Activated naive CD4-positive, alpha-beta T cell treated with anti-CD3 and anti-CD28 coated beads for 36 hours (primary cell): ENCODE measurements around the gene IL17RD. TPM values are rescaled to one million over a fixed set of nuclear protein-coding genes. Genes with fewer than 3 reads are reported as not detected.
"Not testable (repeated sequence)": the region's sequence is repeated elsewhere in the genome, so short reads cannot be mapped to it uniquely, and the experiment has no call there.

Source experiments
- CTCF ChIA-PET: fragments of 350-600 bp; sonication (Branson Sonifier 250); formaldehyde crosslinking; loops from one replicate; lab custom pipeline; 2021; ENCODE audit warnings: antibody characterized with exemption; lab: Charles Lee
- DNase-seq: peaks from one replicate; pipeline ENCODE4 v3.0.0-alpha.2; 2020
- H3K27ac Mint-ChIP-seq: one replicate; pipeline ENCODE4 v1.8.0; 2021; ENCODE audit warnings: mild to moderate bottlenecking, mixed read lengths
- H3K27me3 Mint-ChIP-seq: one replicate; pipeline ENCODE4 v1.8.0; 2021; ENCODE audit warnings: low read depth, mixed read lengths
- H3K36me3 Mint-ChIP-seq: one replicate; pipeline ENCODE4 v1.8.0; 2021; ENCODE audit warnings: low read depth, mixed read lengths
- H3K4me1 Mint-ChIP-seq: one replicate; pipeline ENCODE4 v1.8.0; 2021; ENCODE audit warnings: low read depth, mixed read lengths
- H3K4me3 Mint-ChIP-seq: one replicate; pipeline ENCODE4 v1.8.0; 2021; ENCODE audit warnings: mild to moderate bottlenecking, moderate library complexity, mixed read lengths
- H3K9me3 Mint-ChIP-seq: one replicate; pipeline ENCODE4 v1.8.0; 2021; ENCODE audit warnings: mixed read lengths
- intact Hi-C: fragments of 100-400 bp; cut with micrococcal nuclease; formaldehyde crosslinking; loops from one replicate; pipeline ENCODE4 v1.15.1; 2023
- total RNA-seq, 2 experiments: library from RNA; stranded (reverse); gene quantifications; one replicate each; pipeline ENCODE4 v1.2.3, GENCODE V29; 2021

Gene IL17RD
- total RNA-seq, 2 experiments from 2014 or later = 0.02 TPM; not detected in 1

- Mint-ChIP-seq H3K4me1 (no peaks in the 10 kb centered on the region), H3K36me3 (no peaks in the 10 kb centered on the region), H3K9me3 (no peaks in the 10 kb centered on the region), H3K27me3 (no peaks in the 10 kb centered on the region), H3K4me3 (no peak overlapping the region), H3K27ac (no peak overlapping the region)
- intact Hi-C loops = loop anchor here (5.0 kb wide), 1 partner anchor 100 kb away; no protein-coding TSS in a partner anchor
- CTCF ChIA-PET = interaction anchor here (0.5 to 0.9 kb wide), 2 partner anchors 9 to 45 kb away, joined by 3 read pairs; no protein-coding TSS in a partner anchor
- no peak for DNase-seq
Observed at GRCh38 chr3:57097536-57097935, 67.6 kb downstream of the IL17RD start.

DNA sequence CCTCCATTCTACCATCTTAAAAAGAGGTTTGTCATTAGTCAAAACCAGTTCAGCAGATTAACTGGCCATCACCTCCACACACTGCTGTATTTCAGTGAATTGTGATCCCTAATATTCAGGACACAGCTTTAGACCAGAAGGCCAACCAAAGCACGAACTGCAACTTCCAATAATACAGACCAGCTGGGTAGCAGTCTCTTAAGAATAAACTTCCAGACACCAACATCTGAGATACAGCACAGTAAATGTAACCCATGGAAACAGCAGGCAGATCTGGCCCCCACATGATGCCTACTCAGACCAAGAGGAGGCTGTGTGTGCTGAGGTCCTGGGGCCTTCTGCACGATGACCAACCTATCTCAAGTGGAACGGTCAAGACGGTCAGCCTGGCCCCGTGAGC lies 69.8 kb downstream of the IL17RD start:
- Mint-ChIP-seq H3K4me1 (no peaks in the 10 kb centered on the region), H3K27ac (no peak overlapping the region), H3K9me3 (no peaks in the 10 kb centered on the region), H3K4me3 (no peak overlapping the region), H3K27me3 (no peaks in the 10 kb centered on the region), H3K36me3 (no peaks in the 10 kb centered on the region)
- CTCF ChIA-PET = interaction anchor here (1.3 kb wide), 1 partner anchor 9 kb away, joined by 5 read pairs; no protein-coding TSS in a partner anchor
- DNase-seq = no peak
- intact Hi-C loops = loop anchor here (5.0 kb wide), 1 partner anchor 98 kb away; no protein-coding TSS in a partner anchor

DNA sequence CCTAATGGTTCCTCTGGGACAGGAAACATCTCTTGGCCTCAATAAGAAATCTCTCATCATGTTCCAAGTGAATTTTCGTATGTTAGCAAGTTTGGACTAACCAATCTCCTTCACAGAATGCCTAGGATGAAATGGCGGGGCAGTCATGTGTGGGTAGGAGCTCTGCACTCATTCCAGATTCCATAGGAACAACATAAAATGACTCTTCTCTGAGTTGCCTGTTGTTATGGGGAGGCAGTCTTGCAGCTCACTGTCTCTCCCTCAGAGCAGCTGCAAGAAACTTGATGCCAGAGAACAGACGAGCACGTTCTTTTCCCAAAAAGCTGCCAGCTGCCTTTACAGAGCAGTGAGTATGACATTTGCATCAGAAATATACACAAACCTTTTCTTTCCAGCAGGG lies 70.6 kb downstream of the IL17RD start:
- Mint-ChIP-seq H3K4me1 (no peaks in the 10 kb centered on the region), H3K9me3 (no peaks in the 10 kb centered on the region), H3K27ac (no peak overlapping the region), H3K27me3 (peaks cover 2% of the 10 kb centered on the region), H3K36me3 (no peaks in the 10 kb centered on the region), H3K4me3 (no peak overlapping the region)
- DNase-seq = no peak
- CTCF ChIA-PET = interaction anchor here (1.3 kb wide), 1 partner anchor 99 kb away, joined by 3 read pairs; no protein-coding TSS in a partner anchor
- intact Hi-C loops = no loop called here

- CTCF ChIA-PET = interaction anchor here (1.3 kb wide), 1 partner anchor 99 kb away, joined by 3 read pairs; no protein-coding TSS in a partner anchor
- intact Hi-C loops = no loop called here
- Mint-ChIP-seq H3K4me3 (no peak overlapping the region), H3K9me3 (no peaks in the 10 kb centered on the region), H3K27ac (no peak overlapping the region), H3K4me1 (no peaks in the 10 kb centered on the region), H3K36me3 (no peaks in the 10 kb centered on the region), H3K27me3 (peaks cover 2% of the 10 kb centered on the region)
- DNase-seq = no peak
Observed at GRCh38 chr3:57093971-57094535, 71.1 kb downstream of the IL17RD start.

DNA sequence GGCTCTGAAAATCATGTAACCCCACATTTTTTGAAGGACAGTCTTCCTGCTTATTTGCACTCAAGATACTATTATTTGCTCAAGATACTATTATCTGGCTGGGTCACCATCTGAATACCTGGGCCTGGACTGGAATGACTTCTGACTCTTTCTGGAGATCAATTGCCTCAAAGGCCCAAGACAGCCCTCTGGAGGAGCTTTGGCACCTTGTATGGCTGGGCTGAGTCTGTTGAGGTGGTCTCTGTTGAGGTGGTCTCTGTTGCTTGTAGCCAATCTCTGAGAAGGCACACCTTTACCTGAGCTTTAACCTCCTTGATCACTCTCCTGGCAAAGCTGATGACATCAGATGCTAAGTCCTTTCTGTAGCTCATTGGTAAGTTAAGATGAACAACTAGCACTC lies 71.7 kb downstream of the IL17RD start:
- no peak for DNase-seq
- H3K36me3 Mint-ChIP-seq = no peaks in the 10 kb centered on the region
- H3K4me3 Mint-ChIP-seq = no peak overlapping the region
- intact Hi-C loops = no loop called here
- H3K4me1 Mint-ChIP-seq = no peaks in the 10 kb centered on the region
- peaks cover 2% of the 10 kb centered on the region for H3K27me3 Mint-ChIP-seq
- CTCF ChIA-PET = no interaction called here
- H3K9me3 Mint-ChIP-seq = no peaks in the 10 kb centered on the region
- no peak overlapping the region for H3K27ac Mint-ChIP-seq

GRCh38 chr3:57091521-57092273 lies 73.5 kb downstream of the IL17RD start:
- no peak overlapping the region for H3K27ac Mint-ChIP-seq
- H3K9me3 Mint-ChIP-seq = no peaks in the 10 kb centered on the region
- CTCF ChIA-PET = no interaction called here

DNA sequence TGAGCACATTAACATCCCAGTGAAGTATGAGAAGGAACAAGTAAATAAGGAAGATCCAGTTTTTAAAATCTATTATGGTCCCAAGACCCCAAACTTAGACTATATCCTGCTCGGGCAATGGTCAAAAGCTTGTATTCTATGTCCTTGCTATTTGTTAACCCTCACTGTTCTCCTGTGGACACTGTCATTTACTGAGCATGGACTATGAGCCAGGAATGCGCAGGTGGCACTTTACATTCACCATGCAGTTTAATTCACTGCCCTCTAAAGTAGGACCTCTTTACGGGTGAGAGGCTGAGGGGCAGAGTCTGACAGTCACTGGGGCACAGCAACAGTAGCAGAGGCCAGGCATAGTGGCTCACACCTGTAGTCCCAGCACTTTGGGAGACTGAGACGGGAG lies 76.1 kb downstream of the IL17RD start:
- DNase-seq = no peak
- intact Hi-C loops = no loop called here
- Mint-ChIP-seq H3K27me3 (peaks cover 2% of the 10 kb centered on the region), H3K27ac (no peak overlapping the region), H3K9me3 (no peaks in the 10 kb centered on the region), H3K4me1 (no peaks in the 10 kb centered on the region), H3K36me3 (no peaks in the 10 kb centered on the region), H3K4me3 (no peak overlapping the region)
- CTCF ChIA-PET = interaction anchor here (1.0 kb wide), 1 partner anchor 12 kb away, joined by 3 read pairs; no protein-coding TSS in a partner anchor

More at GRCh38 chr3:57091521-57092273, 73.5 kb downstream of the IL17RD start:
- no peak overlapping the region for H3K4me3 Mint-ChIP-seq
- intact Hi-C loops = no loop called here
- H3K27me3 Mint-ChIP-seq = peaks cover 2% of the 10 kb centered on the region
- no peak for DNase-seq
- no peaks in the 10 kb centered on the region for H3K4me1 Mint-ChIP-seq
- no peaks in the 10 kb centered on the region for H3K36me3 Mint-ChIP-seq

GRCh38 chr3:57088503-57088902 lies 76.7 kb downstream of the IL17RD start:
- CTCF ChIA-PET = no interaction called here
- intact Hi-C loops = no loop called here
- H3K4me1 Mint-ChIP-seq = no peaks in the 10 kb centered on the region
- H3K36me3 Mint-ChIP-seq = no peaks in the 10 kb centered on the region
- H3K4me3 Mint-ChIP-seq = no peak overlapping the region
- DNase-seq = no peak
- H3K9me3 Mint-ChIP-seq = no peaks in the 10 kb centered on the region
- H3K27me3 Mint-ChIP-seq = peaks cover 2% of the 10 kb centered on the region
- no peak overlapping the region for H3K27ac Mint-ChIP-seq

- no peaks in the 10 kb centered on the region for H3K36me3 Mint-ChIP-seq
- no peak overlapping the region for H3K4me3 Mint-ChIP-seq
- CTCF ChIA-PET = interaction anchor here (1.2 kb wide), 1 partner anchor 13 kb away, joined by 3 read pairs; no protein-coding TSS in a partner anchor
- intact Hi-C loops = no loop called here
- H3K27me3 Mint-ChIP-seq = peaks cover 2% of the 10 kb centered on the region
- H3K4me1 Mint-ChIP-seq = no peaks in the 10 kb centered on the region
- H3K27ac Mint-ChIP-seq = no peak overlapping the region
- no peak for DNase-seq
- no peaks in the 10 kb centered on the region for H3K9me3 Mint-ChIP-seq
Observed at GRCh38 chr3:57087361-57088092, 77.6 kb downstream of the IL17RD start.

GRCh38 chr3:57086201-57086600 lies 79.0 kb downstream of the IL17RD start:
- H3K36me3 Mint-ChIP-seq = no peaks in the 10 kb centered on the region
- no peaks in the 10 kb centered on the region for H3K4me1 Mint-ChIP-seq

DNA sequence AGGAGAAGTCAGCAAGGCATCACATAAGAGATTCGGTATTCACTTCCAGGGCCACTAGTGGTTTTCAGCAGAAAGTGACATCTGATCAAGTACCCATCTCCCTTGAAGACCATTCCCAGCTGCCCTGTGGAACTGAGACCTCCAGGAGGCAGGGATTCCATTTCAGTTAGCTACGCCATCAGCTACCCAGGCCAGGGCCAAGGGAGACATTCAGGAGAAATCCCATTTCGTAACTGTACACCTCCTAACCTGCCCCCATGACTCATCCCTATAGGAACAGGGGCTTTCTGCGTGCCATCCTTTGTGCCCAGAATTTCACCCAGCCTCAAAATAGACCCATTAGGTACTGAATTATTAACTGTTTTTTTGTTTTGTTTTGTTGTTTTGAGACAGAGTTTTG lies 79.9 kb downstream of the IL17RD start:
- Mint-ChIP-seq H3K27ac (no peak overlapping the region), H3K4me3 (no peak overlapping the region), H3K27me3 (peaks cover 4% of the 10 kb centered on the region), H3K9me3 (no peaks in the 10 kb centered on the region), H3K4me1 (no peaks in the 10 kb centered on the region), H3K36me3 (no peaks in the 10 kb centered on the region)
- CTCF ChIA-PET = no interaction called here
- no peak for DNase-seq
- intact Hi-C loops = no loop called here

More at GRCh38 chr3:57086201-57086600, 79.0 kb downstream of the IL17RD start:
- no peak overlapping the region for H3K4me3 Mint-ChIP-seq
- CTCF ChIA-PET = no interaction called here
- no peaks in the 10 kb centered on the region for H3K9me3 Mint-ChIP-seq
- DNase-seq = no peak
- H3K27ac Mint-ChIP-seq = no peak overlapping the region
- peaks cover 2% of the 10 kb centered on the region for H3K27me3 Mint-ChIP-seq
- intact Hi-C loops = no loop called here

DNA sequence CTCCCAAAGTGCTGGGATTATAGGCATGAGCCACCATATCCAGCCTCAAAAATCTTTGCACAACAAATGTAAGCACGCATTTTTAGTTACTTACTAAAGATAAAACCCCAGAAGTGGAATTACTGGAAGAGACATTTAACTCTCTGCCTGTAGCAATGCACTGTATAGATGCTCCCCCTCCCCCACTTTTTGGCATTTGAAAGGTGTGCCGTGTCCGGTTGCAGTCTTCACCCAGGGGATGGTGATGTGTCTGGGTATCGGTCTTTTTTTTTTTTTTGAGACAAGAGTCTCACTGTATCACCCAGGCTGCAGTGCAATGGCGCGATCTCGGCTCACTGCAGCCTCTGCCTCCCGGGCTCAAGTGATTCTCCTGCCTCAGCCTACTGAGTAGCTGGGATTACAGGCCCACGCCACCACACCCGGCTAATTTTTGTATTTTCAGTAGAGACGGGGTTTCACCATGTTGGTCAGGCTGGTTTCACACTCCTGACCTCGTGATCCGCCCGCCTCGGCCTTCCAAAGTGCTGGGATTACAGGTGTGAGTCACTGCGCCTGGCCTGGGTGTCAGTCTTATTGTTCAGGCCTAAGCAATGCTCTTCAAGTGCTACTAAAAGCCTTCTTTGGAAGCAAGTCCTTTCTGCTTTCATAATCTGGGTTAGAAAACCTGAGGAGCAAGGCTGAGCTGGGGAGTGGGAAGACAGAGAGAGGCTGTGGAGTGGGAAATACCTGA lies 81.7 kb downstream of the IL17RD start:
- H3K9me3 Mint-ChIP-seq, H3K4me1 Mint-ChIP-seq, H3K4me3 Mint-ChIP-seq, H3K27me3 Mint-ChIP-seq, H3K36me3 Mint-ChIP-seq, DNase-seq, intact Hi-C loops, H3K27ac Mint-ChIP-seq: not testable (repeated sequence)
- CTCF ChIA-PET = interaction anchor here (0.6 kb wide), 1 partner anchor 381 kb away, joined by 3 read pairs; no protein-coding TSS in a partner anchor
